Central memory CD8-positive, alpha-beta T cell (primary cell): ENCODE results near the gene DHFR.
"Not testable (repeated sequence)": the region's sequence is repeated elsewhere in the genome, so short reads cannot be mapped to it uniquely, and the experiment has no call there.

Source experiments
- ATAC-seq: fragments of 150-1000 bp; cut with Tn5 transposase; replicated peaks from 2 replicates; pipeline ENCODE4 v1.10.0; 2022; ENCODE audit warnings: mild to moderate bottlenecking, moderate FRiP score, moderate number of reproducible peaks; ENCODE audit not compliant: poor library complexity, severe bottlenecking; ENCODE audit errors: extremely low read depth
- DNase-seq, 2 donors: peaks; one replicate each; pipeline ENCODE4 v3.0.0; 2021; ENCODE audit warnings: low spot score in 2 of 2
- H3K27ac Mint-ChIP-seq: one replicate; pipeline ENCODE4 v1.8.0; 2022; ENCODE audit warnings: low read depth, mild to moderate bottlenecking, moderate library complexity, mixed read lengths
- H3K27me3 Mint-ChIP-seq: one replicate; pipeline ENCODE4 v1.8.0; 2022; ENCODE audit warnings: mixed read lengths
- H3K36me3 Mint-ChIP-seq: one replicate; pipeline ENCODE4 v1.8.0; 2022; ENCODE audit warnings: mild to moderate bottlenecking, moderate library complexity, mixed read lengths; ENCODE audit not compliant: insufficient read depth
- H3K4me1 Mint-ChIP-seq: one replicate; pipeline ENCODE4 v1.8.0; 2022; ENCODE audit warnings: mixed read lengths
- H3K4me3 Mint-ChIP-seq: one replicate; pipeline ENCODE4 v1.8.0; 2022; ENCODE audit warnings: mild to moderate bottlenecking, moderate library complexity, mixed read lengths
- H3K9me3 Mint-ChIP-seq: one replicate; pipeline ENCODE4 v1.8.0; 2022; ENCODE audit warnings: mixed read lengths

The DHFR gene

GRCh38 chr5:80608731-80609130 is 46.1 kb downstream of the DHFR start:
- no peaks in the 10 kb centered on the region for H3K4me1 Mint-ChIP-seq
- H3K36me3 Mint-ChIP-seq = no peaks in the 10 kb centered on the region
- no peak overlapping the region for H3K27ac Mint-ChIP-seq
- H3K9me3 Mint-ChIP-seq = peaks cover 5% of the 10 kb centered on the region
- H3K27me3 Mint-ChIP-seq = no peaks in the 10 kb centered on the region
- DNase-seq = no peak
- no peak overlapping the region for H3K4me3 Mint-ChIP-seq
- no peak for ATAC-seq

- Mint-ChIP-seq H3K27me3 (no peaks in the 10 kb centered on the region), H3K9me3 (peaks cover 5% of the 10 kb centered on the region), H3K27ac (no peak overlapping the region), H3K4me3 (no peak overlapping the region), H3K4me1 (no peaks in the 10 kb centered on the region), H3K36me3 (no peaks in the 10 kb centered on the region)
- DNase-seq (no peak), ATAC-seq (no peak)
Measured at GRCh38 chr5:80607832-80608231, 47.0 kb downstream of the DHFR start.

GRCh38 chr5:80607343-80607742 is 47.4 kb downstream of the DHFR start:
- no peaks in the 10 kb centered on the region for H3K4me1 Mint-ChIP-seq
- ATAC-seq (no peak), DNase-seq (no peak)
- H3K36me3 Mint-ChIP-seq = no peaks in the 10 kb centered on the region
- H3K27ac Mint-ChIP-seq = no peak overlapping the region
- peaks cover 5% of the 10 kb centered on the region for H3K9me3 Mint-ChIP-seq
- no peak overlapping the region for H3K4me3 Mint-ChIP-seq
- no peaks in the 10 kb centered on the region for H3K27me3 Mint-ChIP-seq

GRCh38 chr5:80600943-80601693 is 53.7 kb downstream of the DHFR start:
- H3K27me3 Mint-ChIP-seq = no peaks in the 10 kb centered on the region
- no peaks in the 10 kb centered on the region for H3K36me3 Mint-ChIP-seq
- H3K4me3 Mint-ChIP-seq = no peak overlapping the region
- H3K4me1 Mint-ChIP-seq = no peaks in the 10 kb centered on the region
- no peaks in the 10 kb centered on the region for H3K9me3 Mint-ChIP-seq
- ATAC-seq (no peak), DNase-seq (no peak)
- H3K27ac Mint-ChIP-seq = no peak overlapping the region

- no peaks in the 10 kb centered on the region for H3K9me3 Mint-ChIP-seq
- DNase-seq (no peak), ATAC-seq (no peak)
- no peak overlapping the region for H3K27ac Mint-ChIP-seq
- H3K36me3 Mint-ChIP-seq = no peaks in the 10 kb centered on the region
- H3K27me3 Mint-ChIP-seq = peaks cover 7% of the 10 kb centered on the region
- no peak overlapping the region for H3K4me3 Mint-ChIP-seq
- no peaks in the 10 kb centered on the region for H3K4me1 Mint-ChIP-seq
Measured at GRCh38 chr5:80597500-80597899, 57.3 kb downstream of the DHFR start.

- Mint-ChIP-seq H3K9me3 (no peaks in the 10 kb centered on the region), H3K27me3 (peaks cover 31% of the 10 kb centered on the region), H3K4me3 (no peak overlapping the region), H3K27ac (no peak overlapping the region), H3K36me3 (no peaks in the 10 kb centered on the region), H3K4me1 (no peaks in the 10 kb centered on the region)
- ATAC-seq (no peak), DNase-seq (no peak)
Measured at GRCh38 chr5:80594810-80595209, 60.0 kb downstream of the DHFR start.

- no peak overlapping the region for H3K27ac Mint-ChIP-seq
- H3K4me1 Mint-ChIP-seq = no peaks in the 10 kb centered on the region
- H3K9me3 Mint-ChIP-seq = no peaks in the 10 kb centered on the region
- H3K27me3 Mint-ChIP-seq = peaks cover 43% of the 10 kb centered on the region
- DNase-seq = no peak
- no peak overlapping the region for H3K4me3 Mint-ChIP-seq
- no peaks in the 10 kb centered on the region for H3K36me3 Mint-ChIP-seq
- ATAC-seq = no peak
Measured at GRCh38 chr5:80592761-80593160, 62.0 kb downstream of the DHFR start.

DNA sequence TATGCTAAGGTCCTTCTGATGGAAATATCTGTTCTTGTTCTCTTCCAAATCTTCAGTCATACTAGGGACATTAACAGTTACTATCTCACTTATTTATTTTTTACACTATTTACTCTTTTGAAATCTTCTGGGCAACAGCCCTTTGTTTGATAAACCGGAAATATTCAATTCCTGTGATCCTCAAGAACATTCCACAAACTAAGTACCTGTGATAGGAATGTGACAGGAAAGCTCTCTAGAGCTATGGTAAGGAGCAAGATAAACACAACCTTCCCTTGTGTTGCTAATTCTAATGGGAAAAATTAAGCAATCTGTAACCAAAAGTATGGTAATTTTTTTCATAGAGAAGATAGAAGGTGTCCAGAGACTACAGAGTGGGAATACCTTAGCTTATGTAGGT is 62.7 kb downstream of the DHFR start:
- ATAC-seq (no peak), DNase-seq (no peak)
- Mint-ChIP-seq H3K4me3 (no peak overlapping the region), H3K9me3 (no peaks in the 10 kb centered on the region), H3K27ac (no peak overlapping the region), H3K36me3 (no peaks in the 10 kb centered on the region), H3K27me3 (peaks cover 43% of the 10 kb centered on the region), H3K4me1 (no peaks in the 10 kb centered on the region)

DNA sequence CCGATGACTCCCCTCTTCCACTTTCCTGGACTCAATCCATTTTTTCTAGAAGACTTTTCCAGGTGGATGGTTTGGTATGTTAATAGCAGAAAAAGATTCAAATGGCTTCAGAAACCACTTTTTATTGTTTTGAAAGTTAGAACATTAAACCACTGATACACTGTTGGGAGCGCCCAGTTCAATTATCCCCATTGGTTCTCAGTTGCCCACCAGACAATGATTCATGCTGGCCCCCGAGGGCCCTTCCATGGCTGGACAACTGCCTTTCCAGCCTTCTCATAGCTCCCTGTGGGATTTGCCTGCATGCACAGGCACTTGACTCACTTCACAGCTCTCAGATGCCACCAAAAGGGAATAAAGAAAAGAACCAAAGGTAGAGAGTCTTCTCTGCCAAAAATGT is 63.4 kb downstream of the DHFR start:
- peaks cover 43% of the 10 kb centered on the region for H3K27me3 Mint-ChIP-seq
- no peaks in the 10 kb centered on the region for H3K9me3 Mint-ChIP-seq
- H3K4me3 Mint-ChIP-seq = no peak overlapping the region
- DNase-seq (no peak), ATAC-seq (no peak)
- no peak overlapping the region for H3K27ac Mint-ChIP-seq
- H3K4me1 Mint-ChIP-seq = no peaks in the 10 kb centered on the region
- H3K36me3 Mint-ChIP-seq = no peaks in the 10 kb centered on the region

GRCh38 chr5:80590766-80591165 is 64.0 kb downstream of the DHFR start:
- no peak overlapping the region for H3K4me3 Mint-ChIP-seq
- H3K36me3 Mint-ChIP-seq = no peaks in the 10 kb centered on the region
- ATAC-seq = no peak
- H3K9me3 Mint-ChIP-seq = no peaks in the 10 kb centered on the region
- no peak overlapping the region for H3K27ac Mint-ChIP-seq
- no peak for DNase-seq
- H3K4me1 Mint-ChIP-seq = no peaks in the 10 kb centered on the region
- peaks cover 43% of the 10 kb centered on the region for H3K27me3 Mint-ChIP-seq

- Mint-ChIP-seq H3K9me3 (no peaks in the 10 kb centered on the region), H3K4me1 (no peaks in the 10 kb centered on the region), H3K36me3 (no peaks in the 10 kb centered on the region), H3K27ac (no peak overlapping the region), H3K27me3 (peaks cover 59% of the 10 kb centered on the region), H3K4me3 (no peak overlapping the region)
- ATAC-seq (no peak), DNase-seq (no peak)
Measured at GRCh38 chr5:80588858-80589540, 65.8 kb downstream of the DHFR start.

DNA sequence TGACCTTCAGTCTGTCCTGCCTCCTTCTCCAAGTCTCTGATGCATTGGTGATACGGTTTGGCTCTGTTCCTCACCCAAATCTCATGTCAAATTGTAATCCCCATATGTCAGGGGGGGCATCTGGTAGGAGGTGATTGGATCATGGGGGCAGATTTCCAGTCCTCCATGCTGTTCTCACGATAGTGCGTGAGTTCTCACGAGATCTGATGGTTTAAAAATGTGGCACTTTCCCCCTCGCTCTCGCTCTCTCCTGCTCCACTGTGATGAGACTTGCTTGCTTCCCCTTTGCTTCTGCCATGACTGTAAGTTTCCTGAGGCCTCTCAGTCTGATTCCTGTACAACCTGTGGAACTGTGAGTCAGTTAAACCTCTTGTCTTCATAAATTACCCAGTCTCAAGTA is 70.0 kb downstream of the DHFR start:
- Mint-ChIP-seq H3K27ac (no peak overlapping the region), H3K4me1 (no peaks in the 10 kb centered on the region), H3K4me3 (no peak overlapping the region), H3K36me3 (no peaks in the 10 kb centered on the region), H3K27me3 (peaks cover 35% of the 10 kb centered on the region), H3K9me3 (no peaks in the 10 kb centered on the region)
- ATAC-seq (no peak), DNase-seq (no peak)

DNA sequence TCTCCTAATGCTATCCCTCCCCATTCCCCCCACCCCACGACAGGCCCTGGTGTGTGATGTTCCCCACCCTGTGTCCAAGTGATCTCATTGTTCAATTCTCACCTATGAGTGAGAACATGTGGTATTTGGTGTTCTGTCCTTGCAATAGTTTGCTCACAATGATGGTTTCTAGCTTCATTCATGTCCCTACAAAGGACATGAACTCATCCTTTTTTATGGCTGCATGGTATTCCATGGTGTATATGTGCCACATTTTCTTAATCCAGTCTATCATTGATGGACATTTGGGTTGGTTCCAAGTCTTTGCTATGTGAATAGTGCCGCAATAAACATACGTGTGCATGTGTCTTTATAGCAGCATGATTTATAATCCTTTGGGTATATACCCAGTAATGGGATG is 74.5 kb downstream of the DHFR start:
- not testable (repeated sequence) for H3K4me1 Mint-ChIP-seq, H3K4me3 Mint-ChIP-seq, DNase-seq, ATAC-seq, H3K27ac Mint-ChIP-seq, H3K9me3 Mint-ChIP-seq, H3K36me3 Mint-ChIP-seq
- H3K27me3 Mint-ChIP-seq = peaks cover 35% of the 10 kb centered on the region
